Spleen (tissue), 11 donors: ENCODE measurements around the gene SYNJ2. TPM values are rescaled to one million over a fixed set of nuclear protein-coding genes. Genes with fewer than 3 reads are reported as not detected.

Experiments used
- DNase-seq: peaks from one replicate; pipeline ENCODE4 v3.0.0-alpha.2; 2020
- H3K27ac ChIP-seq, 8 donors: fragments of 200-600 bp; sonication (generic) in 7 of 8; 1 replicate in 4 of 8; 2 replicates in 4 of 8; pipeline versions ENCODE4 v1.5.0 to v1.8.0; 2016 to 2021; ENCODE audit warnings: inconsistent platforms in 4 of 8, mild to moderate bottlenecking in 4 of 8, moderate library complexity in 1 of 8
- H3K27me3 ChIP-seq, 7 donors: fragments of 200-600 bp; sonication (generic) in 6 of 7; replicated peaks in 1 of 7; 1 replicate in 4 of 7; 2 replicates in 3 of 7; pipeline versions ENCODE4 v1.5.0 to v1.8.0; 2016 to 2021; ENCODE audit warnings: inconsistent platforms in 3 of 7, mild to moderate bottlenecking in 1 of 7
- H3K36me3 ChIP-seq, 6 donors: fragments of 200-600 bp; sonication (generic) in 5 of 6; 1 replicate in 4 of 6; 2 replicates in 2 of 6; pipeline versions ENCODE4 v1.5.0 to v1.8.0; 2016 to 2021; ENCODE audit warnings: inconsistent platforms in 2 of 6
- H3K4me1 ChIP-seq, 6 donors: fragments of 200-600 bp; sonication (generic) in 5 of 6; 1 replicate in 3 of 6; 2 replicates in 3 of 6; pipeline versions ENCODE4 v1.5.0 to v1.8.0; 2016 to 2021; ENCODE audit warnings: inconsistent platforms in 3 of 6
- H3K4me3 ChIP-seq, 8 donors: fragments of 200-600 bp; sonication (generic) in 7 of 8; 1 replicate in 4 of 8; 2 replicates in 4 of 8; pipeline versions ENCODE4 v1.5.0 to v1.8.0; 2016 to 2021; ENCODE audit warnings: inconsistent platforms in 4 of 8, mild to moderate bottlenecking in 4 of 8, moderate library complexity in 2 of 8
- H3K9me3 ChIP-seq, 8 donors: fragments of 200-600 bp; sonication (generic) in 7 of 8; 1 replicate in 4 of 8; 2 replicates in 4 of 8; pipeline versions ENCODE4 v1.5.0 to v1.8.0; 2016 to 2021; ENCODE audit warnings: inconsistent platforms in 4 of 8
- CTCF ChIP-seq, 11 experiments: fragments of 200-600 bp in 7 of 11; fragments of 450-650 bp in 4 of 11; sonication (generic) in 4 of 11; IDR thresholded peaks in 8 of 11; conservative IDR thresholded peaks in 3 of 11; 1 replicate in 7 of 11; 2 replicates in 4 of 11; pipeline versions ENCODE4 v1.4.0 to v1.8.0; 2016 to 2021; ENCODE audit warnings: antibody characterized with exemption in 11 of 11, inconsistent platforms in 4 of 11, mild to moderate bottlenecking in 1 of 11
- POLR2A ChIP-seq, 3 donors: fragments of 450-650 bp; IDR thresholded peaks; one replicate each; pipeline ENCODE4 v1.5.1; 2017; ENCODE audit warnings: antibody characterized with exemption in 3 of 3, mild to moderate bottlenecking in 1 of 3
- POLR2AphosphoS5 ChIP-seq, 3 donors: sonication (generic); formaldehyde crosslinking; IDR thresholded peaks; one replicate each; pipeline ENCODE4 v1.5.1; 2017; ENCODE audit warnings: antibody characterized with exemption in 3 of 3
- WGBS, 5 donors: extraction: QIAGEN DNeasy Blood & Tissue Kit in 3 of 5; methylation state at CpG; one replicate each; pipeline versions ENCODE4 v1.1.5 to v1.1.7; 2013 to 2018; 5-methylcytosine and 5-hydroxymethylcytosine counted together
- intact Hi-C: fragments of 100-400 bp; cut with DNase I; formaldehyde crosslinking; loops from one replicate; pipeline ENCODE4 v1.15.0; 2023; ENCODE audit warnings: low total_unique reads
- polyA plus RNA-seq, 3 donors: library from polyadenylated mRNA; stranded (reverse); fragments of 200-250 nt; gene quantifications; one replicate each; pipeline ENCODE4 v1.2.1, GENCODE V29; 2013
- total RNA-seq, 7 donors: library from RNA; depleted of rRNA in 3 of 7; stranded (reverse); fragments of >200 nt in 3 of 7; fragmentation: NEBNext Ultra II Directional in 4 of 7; extraction: Animal tissue kit (Norgen Biotek cat#: 25700) in 4 of 7; gene quantifications; one replicate each; pipeline versions ENCODE4 v1.1.0 to v1.2.1, GENCODE V29; 2016 to 2021
- donor health status: healthy with polysubstance abuse.
- donor health status: DM: no; HTN: no; CAD: no; lungs with moderate emphysema.
- donor health status: DM: no; HTN: no; CAD: no.
- donor health status: Bipolar disorder and iron deficiency.
- donor health status: healthy.
- donor health status: DM: no; HTN: no; CAD: no.
- donor health status: DM: yes; HTN: yes; CAD: no.

SYNJ2 gene
- total and polyA plus RNA-seq, 10 donors, result 2.4 to 34.0 (median 9.2) TPM

GRCh38 chr6:157961832-157962575, 19.7 kb upstream of the SYNJ2 start:
- Histone ChIP-seq H3K4me3 (no peak overlapping the region), H3K9me3 (peaks cover 0 to 35% (median 30%) of the 10 kb centered on the region in 8 donors), H3K36me3 (no peaks in the 10 kb centered on the region), H3K4me1 (peaks cover 0 to 15% (median 2%) of the 10 kb centered on the region in 6 donors), H3K27me3 (no peaks in the 10 kb centered on the region), H3K27ac (no peak overlapping the region)
- WGBS, 5 donors, result 78 to 87% (median 83%) methylated on average over 13 of the region's 13 CpGs
- intact Hi-C loops, result no loop called here
- no peak for DNase-seq
- TF ChIP-seq POLR2AphosphoS5 (IDR thresholded peaks at IDR 0.05) (no peak), CTCF (IDR thresholded peaks at IDR 0.05 in 8 of 11, conservative IDR thresholded peaks at IDR 0.05 in 3 of 11) (no peak), POLR2A (IDR thresholded peaks at IDR 0.05) (no peak)

GRCh38 chr6:157962601-157963302, 18.9 kb upstream of the SYNJ2 start:
- H3K4me1 ChIP-seq, result peaks cover 0 to 15% (median 2%) of the 10 kb centered on the region in 6 donors
- WGBS, 5 donors, result 51 to 62% (median 54%) methylated on average over 12 of the region's 12 CpGs
- no peak for DNase-seq
- intact Hi-C loops, result no loop called here
- TF ChIP-seq POLR2A (IDR thresholded peaks at IDR 0.05), result no peak
- TF ChIP-seq POLR2AphosphoS5 (IDR thresholded peaks at IDR 0.05), result no peak
- TF ChIP-seq CTCF (IDR thresholded peaks at IDR 0.05 in 8 of 11, conservative IDR thresholded peaks at IDR 0.05 in 3 of 11), result no peak
- H3K36me3 ChIP-seq, result no peaks in the 10 kb centered on the region
- no peak overlapping the region for H3K4me3 ChIP-seq
- no peak overlapping the region for H3K27ac ChIP-seq
- peaks cover 0 to 28% (median 25%) of the 10 kb centered on the region in 8 donors for H3K9me3 ChIP-seq
- no peaks in the 10 kb centered on the region for H3K27me3 ChIP-seq

DNA sequence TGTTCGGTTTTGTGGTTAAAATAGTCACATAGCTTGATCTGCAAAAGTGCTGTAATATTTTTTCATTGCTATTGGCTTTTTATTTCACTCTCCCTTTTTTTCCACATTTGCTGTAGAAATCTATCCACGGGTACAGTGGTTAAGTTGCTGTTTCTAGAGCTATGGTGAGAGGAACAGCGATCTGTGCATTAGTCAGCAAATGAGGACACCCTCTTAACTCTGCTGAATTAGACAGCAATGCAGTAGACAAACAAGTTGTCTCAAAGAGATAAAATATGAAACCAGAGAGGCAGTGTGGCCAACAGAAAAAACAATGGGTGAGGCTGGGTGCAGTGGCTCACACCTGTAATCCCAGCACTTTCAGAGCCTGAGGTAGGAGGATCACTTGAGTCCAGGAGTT, 17.6 kb upstream of the SYNJ2 start:
- WGBS, 5 donors, result 26 to 61% (median 48%) methylated on average over 3 of the region's 3 CpGs
- TF ChIP-seq POLR2AphosphoS5 (IDR thresholded peaks at IDR 0.05) (no peak), CTCF (IDR thresholded peaks at IDR 0.05 in 8 of 11, conservative IDR thresholded peaks at IDR 0.05 in 3 of 11) (no peak), POLR2A (IDR thresholded peaks at IDR 0.05) (no peak)

GRCh38 chr6:157965387-157965786, 16.3 kb upstream of the SYNJ2 start:
- H3K27me3 ChIP-seq, result no peaks in the 10 kb centered on the region
- H3K4me3 ChIP-seq, result no peak overlapping the region
- H3K4me1 ChIP-seq, result peaks cover 0 to 15% (median 2%) of the 10 kb centered on the region in 6 donors
- 93 to 100% (median 97%) methylated on average over 3 of the region's 3 CpGs for WGBS, 5 donors
- peaks cover 0 to 2% (median 0%) of the 10 kb centered on the region in 8 donors for H3K9me3 ChIP-seq
- no peak overlapping the region for H3K27ac ChIP-seq
- no peak for TF ChIP-seq POLR2A (IDR thresholded peaks at IDR 0.05)
- no peak for TF ChIP-seq CTCF (IDR thresholded peaks at IDR 0.05 in 8 of 11, conservative IDR thresholded peaks at IDR 0.05 in 3 of 11)
- intact Hi-C loops, result no loop called here
- no peaks in the 10 kb centered on the region for H3K36me3 ChIP-seq
- no peak for DNase-seq

More for the DNA sequence above, 17.6 kb upstream of the SYNJ2 start:
- H3K9me3 ChIP-seq, result peaks cover 0 to 15% (median 12%) of the 10 kb centered on the region in 8 donors
- no peak overlapping the region for H3K4me3 ChIP-seq
- no peaks in the 10 kb centered on the region for H3K27me3 ChIP-seq
- no peak for DNase-seq
- H3K4me1 ChIP-seq, result peaks cover 0 to 15% (median 2%) of the 10 kb centered on the region in 6 donors
- H3K27ac ChIP-seq, result no peak overlapping the region
- H3K36me3 ChIP-seq, result no peaks in the 10 kb centered on the region
- intact Hi-C loops, result no loop called here
